IMR-90 (cell line): ENCODE data around the gene TMEM239.

Experiments used
- BHLHE40 ChIP-seq: fragments of 150-350 bp; IDR thresholded peaks from 2 replicates; pipeline ENCODE4 v1.6.1; 2016; ENCODE audit warnings: mild to moderate bottlenecking, low read depth, low read length
- CEBPB ChIP-seq: IDR thresholded peaks from 2 replicates; pipeline ENCODE4 v1.6.1; 2012; ENCODE audit warnings: low read depth, low read length, improper control_type of control experiment
- CHD1 ChIP-seq: IDR thresholded peaks from 2 replicates; pipeline ENCODE4 v1.6.1; 2012; ENCODE audit warnings: low read depth, low read length, improper control_type of control experiment
- CTCF ChIP-seq: conservative IDR thresholded peaks from 2 replicates; pipeline ENCODE4 v1.5.1; 2012; ENCODE audit warnings: mild to moderate bottlenecking, low read depth, low read length, improper control_type of control experiment
- FOS ChIP-seq: fragments of 150-350 bp; IDR thresholded peaks from 2 replicates; pipeline ENCODE4 v1.6.1; 2016; ENCODE audit warnings: low read depth, low read length
- MAFK ChIP-seq: IDR thresholded peaks from 2 replicates; pipeline ENCODE4 v1.6.1; 2012; ENCODE audit warnings: low read depth, low read length, improper control_type of control experiment
- MAZ ChIP-seq: IDR thresholded peaks from 2 replicates; pipeline ENCODE4 v1.6.1; 2012; ENCODE audit warnings: low read depth, mild to moderate bottlenecking, low read length, improper control_type of control experiment, moderate library complexity, borderline replicate concordance
- MXI1 ChIP-seq: IDR thresholded peaks from 2 replicates; pipeline ENCODE4 v1.6.1; 2012; ENCODE audit warnings: low read depth, mild to moderate bottlenecking, low read length, moderate library complexity, borderline replicate concordance
- POLR2A ChIP-seq: IDR thresholded peaks from 2 replicates; pipeline ENCODE4 v1.6.1; 2012; ENCODE audit warnings: mild to moderate bottlenecking, low read depth, low read length
- RFX5 ChIP-seq: IDR thresholded peaks from 2 replicates; pipeline ENCODE4 v1.8.0; 2012; ENCODE audit warnings: low read depth, mild to moderate bottlenecking, low read length, moderate library complexity
- SMC3 ChIP-seq: fragments of 150-350 bp; IDR thresholded peaks from 2 replicates; pipeline ENCODE4 v1.6.1; 2016; ENCODE audit warnings: low read depth, mild to moderate bottlenecking, antibody characterized with exemption, low read length, moderate library complexity
- USF2 ChIP-seq: fragments of 150-350 bp; IDR thresholded peaks from 2 replicates; pipeline ENCODE4 v1.6.1; 2017; ENCODE audit warnings: mild to moderate bottlenecking, antibody characterized with exemption, low read length, low read depth
- TF ChIP-seq, protein P1 (sequence below): fragments of 150-350 bp; IDR thresholded peaks from 2 replicates; pipeline ENCODE4 v1.6.1; 2016; ENCODE audit warnings: low read depth, mild to moderate bottlenecking, low read length, moderate library complexity, borderline replicate concordance

DNA sequence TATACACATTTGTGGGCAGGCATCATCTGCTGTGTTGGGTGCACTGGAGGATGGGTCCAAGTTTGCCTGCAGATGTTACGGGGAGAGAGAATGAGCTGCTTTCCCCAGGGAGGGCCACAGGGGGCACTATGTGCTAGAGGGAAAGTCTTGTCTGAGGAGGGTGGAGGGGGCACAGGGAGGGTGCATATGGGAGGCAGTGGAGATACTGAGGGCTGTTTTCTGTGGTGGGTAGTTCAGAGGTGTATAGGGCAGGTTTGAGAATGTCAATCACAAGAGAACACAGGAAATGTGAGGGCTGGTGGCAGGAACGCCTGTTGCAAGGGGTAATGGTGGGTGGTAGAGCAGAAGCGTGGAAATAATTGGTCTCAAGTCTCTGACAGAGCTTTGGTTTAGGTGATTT is 49.5 kb downstream of the TMEM239 start:
- TF ChIP-seq MAZ (no peak), MAFK (no peak), CTCF (no peak), RFX5 (no peak), POLR2A (no peak), FOS (no peak), CEBPB (no peak), BHLHE40 (no peak), USF2 (no peak), SMC3 (no peak), CHD1 (no peak), MXI1 (no peak)
- TF ChIP-seq, protein P1, sequence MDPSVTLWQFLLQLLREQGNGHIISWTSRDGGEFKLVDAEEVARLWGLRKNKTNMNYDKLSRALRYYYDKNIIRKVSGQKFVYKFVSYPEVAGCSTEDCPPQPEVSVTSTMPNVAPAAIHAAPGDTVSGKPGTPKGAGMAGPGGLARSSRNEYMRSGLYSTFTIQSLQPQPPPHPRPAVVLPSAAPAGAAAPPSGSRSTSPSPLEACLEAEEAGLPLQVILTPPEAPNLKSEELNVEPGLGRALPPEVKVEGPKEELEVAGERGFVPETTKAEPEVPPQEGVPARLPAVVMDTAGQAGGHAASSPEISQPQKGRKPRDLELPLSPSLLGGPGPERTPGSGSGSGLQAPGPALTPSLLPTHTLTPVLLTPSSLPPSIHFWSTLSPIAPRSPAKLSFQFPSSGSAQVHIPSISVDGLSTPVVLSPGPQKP, result no peak
